Measurements from ENCODE around the gene MFAP3L.

Gene MFAP3L

DNA sequence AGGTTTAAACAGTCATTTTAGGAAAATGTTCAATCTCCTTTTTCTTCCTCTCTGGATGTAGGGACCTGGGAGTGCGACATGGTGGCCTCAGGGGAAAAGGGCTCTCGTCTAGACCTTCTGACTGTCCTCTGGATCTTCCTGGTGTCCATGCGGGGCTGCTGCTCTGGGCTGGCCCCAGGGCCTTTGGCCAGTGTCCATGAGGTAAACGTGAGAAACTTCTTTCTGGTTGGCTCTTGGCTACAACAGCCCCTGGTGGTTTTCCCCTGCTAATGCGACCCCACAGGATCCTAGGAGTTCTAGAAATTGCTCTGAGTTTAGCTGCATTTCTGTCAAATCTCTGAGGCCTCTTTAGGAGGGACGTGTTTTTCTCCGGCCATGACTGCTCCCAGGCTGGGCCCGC is 85.7 kb downstream of the MFAP3L start:
- DNase-seq (ENCODE audit: low spot score): no peak

Data from globus pallidus (tissue), 1 donor.